SK-N-SH (cell line): ENCODE data around the gene MOGAT3. TPM values are rescaled to one million over a fixed set of nuclear protein-coding genes. Genes with fewer than 3 reads are reported as not detected.

Experiments
- CTCF ChIA-PET: fragments of 300-600, 350-600 bp; formaldehyde crosslinking; extraction: SDS; loops from one replicate; lab custom pipeline; 2021; lab: Yijun Ruan, JAX
- POLR2A ChIA-PET: fragments of 350-600 bp; sonication (Branson Sonifier 250); formaldehyde crosslinking; extraction: SDS; loops from one replicate; lab custom pipeline; 2020; ENCODE audit warnings: antibody characterized with exemption, inconsistent platforms; lab: Yijun Ruan, JAX
- DNase-seq: peaks from one replicate; pipeline ENCODE4 v3.0.0; 2012
- H2AFZ ChIP-seq: fragments of 200-600 bp; sonication (generic); 2 replicates; pipeline ENCODE4 v1.8.1; 2016; ENCODE audit warnings: antibody characterized with exemption, mild to moderate bottlenecking, low read depth
- H3F3A ChIP-seq: fragments of 200-600 bp; sonication (generic); replicated peaks from 2 replicates; pipeline ENCODE3; 2016; ENCODE audit warnings: antibody characterized with exemption, mild to moderate bottlenecking; ENCODE audit not compliant: insufficient read depth
- H3K27ac ChIP-seq, 2 experiments: fragments of 200-500 bp in 1 of 2; fragments of 200-600 bp in 1 of 2; sonication (Bioruptor generic) in 1 of 2; sonication (generic), shearing (Covaris generic) in 1 of 2; 2 replicates each; pipeline versions ENCODE4 v1.5.1 to v1.6.1; 2014 to 2016; ENCODE audit warnings: low read depth in 2 of 2, inconsistent platforms in 1 of 2, low read length in 1 of 2, mild to moderate bottlenecking in 1 of 2, mixed read lengths in 1 of 2
- H3K27me3 ChIP-seq: fragments of 200-600 bp; sonication (generic), shearing (Covaris generic); 2 replicates; pipeline ENCODE4 v1.6.1; 2016; ENCODE audit warnings: mixed run types; ENCODE audit not compliant: insufficient read depth
- H3K36me3 ChIP-seq, 2 experiments: fragments of 200-500 bp in 1 of 2; fragments of 200-600 bp in 1 of 2; sonication (Bioruptor generic) in 1 of 2; sonication (generic) in 1 of 2; replicated peaks in 1 of 2; 2 replicates each; pipeline versions ENCODE3 to v1.5.1; 2014 to 2016; ENCODE audit warnings: low read length in 1 of 2, mild to moderate bottlenecking in 1 of 2; ENCODE audit not compliant: insufficient read depth in 2 of 2, control insufficient read depth in 1 of 2
- H3K4me1 ChIP-seq, 2 experiments: fragments of 200-500 bp in 1 of 2; fragments of 200-600 bp in 1 of 2; sonication (Bioruptor generic) in 1 of 2; sonication (generic), shearing (Covaris generic) in 1 of 2; 2 replicates each; pipeline versions ENCODE4 v1.5.1 to v1.6.1; 2014 to 2016; ENCODE audit warnings: low read depth in 1 of 2, low read length in 1 of 2, mixed run types in 1 of 2; ENCODE audit not compliant: insufficient read depth in 2 of 2, control insufficient read depth in 1 of 2
- H3K4me2 ChIP-seq: fragments of 200-600 bp; sonication (generic), shearing (Covaris generic); 2 replicates; pipeline ENCODE4 v1.6.1; 2017; ENCODE audit warnings: mixed run types
- H3K4me3 ChIP-seq, 2 experiments: fragments of 200-500 bp in 1 of 2; fragments of 200-600 bp in 1 of 2; sonication (Bioruptor generic) in 1 of 2; sonication (generic), shearing (Covaris generic) in 1 of 2; 2 replicates each; pipeline versions ENCODE4 v1.5.1 to v1.8.1; 2014 to 2016; ENCODE audit warnings: low read depth in 2 of 2, inconsistent platforms in 1 of 2, low read length in 1 of 2, mild to moderate bottlenecking in 1 of 2, mixed read lengths in 1 of 2, moderate library complexity in 1 of 2
- H3K79me2 ChIP-seq: fragments of 200-600 bp; sonication (generic); 2 replicates; pipeline ENCODE4 v1.8.1; 2017; ENCODE audit warnings: mild to moderate bottlenecking; ENCODE audit not compliant: insufficient read depth
- H3K9ac ChIP-seq: fragments of 200-600 bp; sonication (generic); 2 replicates; pipeline ENCODE4 v1.6.1; 2017; ENCODE audit warnings: mixed run types
- H3K9me2 ChIP-seq: fragments of 200-600 bp; sonication (generic); 2 replicates; pipeline ENCODE4 v1.6.1; 2017; ENCODE audit warnings: mixed run types
- H3K9me3 ChIP-seq: fragments of 200-600 bp; sonication (generic); 2 replicates; pipeline ENCODE4 v1.6.1; 2017; ENCODE audit warnings: mixed run types, mild to moderate bottlenecking, moderate library complexity
- H4K20me1 ChIP-seq: fragments of 200-600 bp; sonication (generic); 2 replicates; pipeline ENCODE4 v1.6.1; 2017; ENCODE audit warnings: mild to moderate bottlenecking, mixed run types; ENCODE audit not compliant: insufficient read depth
- ELF1 ChIP-seq: IDR thresholded peaks from 2 replicates; pipeline ENCODE4 v1.4.0; 2012
- EP300 ChIP-seq, 2 experiments: IDR thresholded peaks; 2 replicates each; pipeline versions ENCODE4 v1.4.0 to v1.6.1; 2012; ENCODE audit warnings: borderline replicate concordance in 1 of 2, low read depth in 1 of 2, low read length in 1 of 2
- FOXM1 ChIP-seq: IDR thresholded peaks from 2 replicates; pipeline ENCODE4 v1.4.0; 2012; ENCODE audit warnings: low read depth, mild to moderate bottlenecking
- GABPA ChIP-seq: IDR thresholded peaks from 2 replicates; pipeline ENCODE4 v1.4.0; 2012; ENCODE audit warnings: low read depth, mild to moderate bottlenecking
- GATA2 ChIP-seq: sonication (generic); formaldehyde crosslinking; IDR thresholded peaks from 2 replicates; pipeline ENCODE4 v1.5.0; 2020; ENCODE audit warnings: mild to moderate bottlenecking, missing genetic modification reagents
- IRF3 ChIP-seq: fragments of 150-350 bp; IDR thresholded peaks from 2 replicates; pipeline ENCODE4 v1.6.1; 2016; ENCODE audit warnings: mild to moderate bottlenecking, low read depth, low read length
- MEF2A ChIP-seq: IDR thresholded peaks from 2 replicates; pipeline ENCODE4 v1.4.0; 2012; ENCODE audit warnings: low read depth, borderline replicate concordance
- NRF1 ChIP-seq: IDR thresholded peaks from 2 replicates; pipeline ENCODE4 v1.6.1; 2012; ENCODE audit warnings: low read depth, mild to moderate bottlenecking, low read length
- POLR2AphosphoS5 ChIP-seq: IDR thresholded peaks from 2 replicates; pipeline ENCODE4 v1.6.1; 2012; ENCODE audit warnings: low read depth, low read length
- REST ChIP-seq: IDR thresholded peaks from 2 replicates; pipeline ENCODE4 v1.6.1; 2012; ENCODE audit warnings: mild to moderate bottlenecking, low read depth, low read length, moderate library complexity
- RXRA ChIP-seq: IDR thresholded peaks from 2 replicates; pipeline ENCODE4 v1.4.0; 2012; ENCODE audit warnings: low read depth, mild to moderate bottlenecking, borderline replicate concordance
- SIN3A ChIP-seq: IDR thresholded peaks from 2 replicates; pipeline ENCODE4 v1.6.1; 2012; ENCODE audit warnings: low read depth, mild to moderate bottlenecking, low read length, moderate library complexity, borderline replicate concordance
- SMC3 ChIP-seq: IDR thresholded peaks from 2 replicates; pipeline ENCODE4 v1.6.1; 2012; ENCODE audit warnings: low read depth, low read length, improper control_type of control experiment
- TAF1 ChIP-seq: IDR thresholded peaks from 2 replicates; pipeline ENCODE4 v1.6.1; 2012; ENCODE audit warnings: low read depth, mild to moderate bottlenecking, low read length, moderate library complexity, borderline replicate concordance
- TCF12 ChIP-seq: IDR thresholded peaks from 2 replicates; pipeline ENCODE4 v1.4.0; 2012
- TEAD4 ChIP-seq: IDR thresholded peaks from 2 replicates; pipeline ENCODE4 v1.4.0; 2012; ENCODE audit warnings: mild to moderate bottlenecking, borderline replicate concordance; ENCODE audit not compliant: insufficient read depth
- WGBS: methylation state at CpG from one replicate; pipeline ENCODE4 v1.1.6; 2017; ENCODE audit warnings: low lambda C conversion rate; 5-methylcytosine and 5-hydroxymethylcytosine counted together
- polyA plus RNA-seq, 3 experiments: library from polyadenylated mRNA; depleted of rRNA; stranded (reverse); fragments of >200 nt; gene quantifications; 2 replicates each; pipeline ENCODE4 v1.2.3, GENCODE V29; 2012
- TF ChIP-seq, protein P1 (sequence below): fragments of 200-600 bp; sonication (generic); IDR thresholded peaks from 2 replicates; pipeline ENCODE4 v1.6.1; 2017; ENCODE audit warnings: antibody characterized with exemption, mild to moderate bottlenecking, moderate library complexity
- TF ChIP-seq, protein P2 (sequence below): IDR thresholded peaks from 2 replicates; pipeline ENCODE4 v1.4.0; 2012; ENCODE audit warnings: low read depth, borderline replicate concordance
- TF ChIP-seq, protein P3 (sequence below): fragments of 150-350 bp; IDR thresholded peaks from 2 replicates; pipeline ENCODE4 v1.6.1; 2017; ENCODE audit warnings: antibody characterized with exemption, low read length, low read depth, borderline replicate concordance
- TF ChIP-seq, protein P4 (sequence below): IDR thresholded peaks from 2 replicates; pipeline ENCODE4; 2012
- TF ChIP-seq, protein P5 (sequence below): IDR thresholded peaks from 2 replicates; pipeline ENCODE4 v1.4.0; 2012; ENCODE audit warnings: low read depth

The MOGAT3 gene
- polyA plus RNA-seq, 1 of the 3 experiments (the other 2 are of a cell fraction), result not detected

DNA sequence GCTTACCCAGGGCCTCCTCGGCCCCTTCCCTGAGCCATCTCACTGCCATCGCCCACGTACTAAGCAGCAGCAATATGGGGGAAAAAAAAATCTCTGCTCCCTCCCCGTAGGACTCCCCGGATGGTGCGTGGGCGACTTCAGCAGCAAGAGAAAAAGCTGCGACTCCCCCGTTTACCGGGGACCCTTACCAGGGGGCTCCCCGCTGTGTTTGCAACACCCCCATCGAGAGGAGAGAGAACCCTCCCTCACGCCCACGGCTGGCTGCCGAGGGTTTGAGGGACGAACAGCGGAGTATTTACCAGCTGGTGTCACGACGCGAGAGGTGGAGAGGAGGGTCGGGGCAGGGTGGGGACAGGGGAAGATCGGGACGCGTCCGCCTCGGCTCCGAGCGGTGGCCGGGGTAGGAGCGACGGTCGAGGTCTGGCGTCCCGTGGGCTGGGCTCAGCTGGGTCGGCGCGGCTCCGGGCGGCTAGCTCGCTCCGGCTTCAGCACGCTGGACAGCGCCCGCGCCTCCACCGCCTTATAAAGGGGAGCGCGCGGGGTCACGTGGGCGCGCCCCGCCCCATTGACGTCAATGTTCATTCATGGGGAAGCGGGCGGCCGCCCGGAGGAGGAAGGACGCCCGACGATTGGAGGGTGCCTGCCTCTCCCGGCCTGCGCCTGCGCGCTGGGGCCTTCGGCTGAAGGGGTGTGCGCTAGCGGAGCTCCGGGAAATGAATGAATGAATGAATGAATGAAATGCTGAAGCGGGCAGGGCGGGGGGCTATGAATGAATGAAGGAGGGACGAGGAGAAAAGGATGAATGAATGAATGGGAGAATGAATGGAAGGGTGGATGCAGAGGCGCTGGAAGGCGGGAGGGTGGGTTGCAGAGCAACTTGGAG is 35.5 kb downstream of the MOGAT3 start, which contains the start of gene VGF:
Gene VGF, minus strand, starts transcription at position 495 of the 883 bp plus-strand sequence. CDS start 726 bp downstream, outside the sequence.
- H2AFZ ChIP-seq, result peak within 1 kb of the TSS; percentile 20; the same call in 1 of the 2 replicates
- POLR2A ChIA-PET, result interaction anchor here (0.6 to 3.0 kb wide), 25 partner anchors 9 to 1230 kb away, joined by 3 to 43 read pairs (median 6); partner anchors contain the start of genes ACTL6B, AP1S1, FIS1 and NAT16
- no peaks in the 10 kb centered on the region for H3K27me3 ChIP-seq
- no peaks in the 10 kb centered on the region for H3K9me2 ChIP-seq
- peaks cover 19% of the 10 kb centered on the region for H4K20me1 ChIP-seq
- no peak within 1 kb of the TSS for H3K9ac ChIP-seq
- H3K36me3 ChIP-seq, result peaks cover 7 to 9% of the 10 kb centered on the region in 2 experiments
- peaks cover 36 to 66% of the 10 kb centered on the region in 2 experiments for H3K4me1 ChIP-seq
- WGBS, result 2% methylated on average over 71 of the region's 74 CpGs
- peak within 1 kb of the TSS; percentile 56 to 61 for H3K4me3 ChIP-seq
- peaks cover 44% of the 10 kb centered on the region for H3F3A ChIP-seq
- H3K27ac ChIP-seq, result peak within 1 kb of the TSS in 1 of 2 experiments; percentile 94; a peak in 3 of 4 replicates
- peak within 1 kb of the TSS; percentile 98 for H3K4me2 ChIP-seq
- CTCF ChIA-PET, result interaction anchor here (0.7 to 3.8 kb wide), 13 partner anchors 9 to 271 kb away, joined by 3 to 21 read pairs (median 5); partner anchors contain the start of genes FIS1 and NAT16
- no peaks in the 10 kb centered on the region for H3K9me3 ChIP-seq
- H3K79me2 ChIP-seq, result no peaks in the 10 kb centered on the region
- DNase-seq, result peak; percentile 97
- no peak for TF ChIP-seq IRF3
- TF ChIP-seq, protein P1, sequence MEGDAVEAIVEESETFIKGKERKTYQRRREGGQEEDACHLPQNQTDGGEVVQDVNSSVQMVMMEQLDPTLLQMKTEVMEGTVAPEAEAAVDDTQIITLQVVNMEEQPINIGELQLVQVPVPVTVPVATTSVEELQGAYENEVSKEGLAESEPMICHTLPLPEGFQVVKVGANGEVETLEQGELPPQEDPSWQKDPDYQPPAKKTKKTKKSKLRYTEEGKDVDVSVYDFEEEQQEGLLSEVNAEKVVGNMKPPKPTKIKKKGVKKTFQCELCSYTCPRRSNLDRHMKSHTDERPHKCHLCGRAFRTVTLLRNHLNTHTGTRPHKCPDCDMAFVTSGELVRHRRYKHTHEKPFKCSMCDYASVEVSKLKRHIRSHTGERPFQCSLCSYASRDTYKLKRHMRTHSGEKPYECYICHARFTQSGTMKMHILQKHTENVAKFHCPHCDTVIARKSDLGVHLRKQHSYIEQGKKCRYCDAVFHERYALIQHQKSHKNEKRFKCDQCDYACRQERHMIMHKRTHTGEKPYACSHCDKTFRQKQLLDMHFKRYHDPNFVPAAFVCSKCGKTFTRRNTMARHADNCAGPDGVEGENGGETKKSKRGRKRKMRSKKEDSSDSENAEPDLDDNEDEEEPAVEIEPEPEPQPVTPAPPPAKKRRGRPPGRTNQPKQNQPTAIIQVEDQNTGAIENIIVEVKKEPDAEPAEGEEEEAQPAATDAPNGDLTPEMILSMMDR, result no peak
- peak in 1 of 2 experiments; percentile 12; a peak in 1 of 4 replicates for TF ChIP-seq EP300 (IDR thresholded peaks at IDR 0.05; ENCODE audit: borderline replicate concordance in 1 of 2, low read depth in 1 of 2, low read length in 1 of 2)
- TF ChIP-seq REST, result peak; percentile 100
- TF ChIP-seq ELF1, result peak; percentile 72
- TF ChIP-seq POLR2AphosphoS5, result peak; percentile 91
- peak; percentile 97 for TF ChIP-seq NRF1
- TF ChIP-seq, protein P2, sequence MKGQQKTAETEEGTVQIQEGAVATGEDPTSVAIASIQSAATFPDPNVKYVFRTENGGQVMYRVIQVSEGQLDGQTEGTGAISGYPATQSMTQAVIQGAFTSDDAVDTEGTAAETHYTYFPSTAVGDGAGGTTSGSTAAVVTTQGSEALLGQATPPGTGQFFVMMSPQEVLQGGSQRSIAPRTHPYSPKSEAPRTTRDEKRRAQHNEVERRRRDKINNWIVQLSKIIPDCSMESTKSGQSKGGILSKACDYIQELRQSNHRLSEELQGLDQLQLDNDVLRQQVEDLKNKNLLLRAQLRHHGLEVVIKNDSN, result peak; percentile 99
- peak; percentile 77 for TF ChIP-seq TAF1
- TF ChIP-seq, protein P3, sequence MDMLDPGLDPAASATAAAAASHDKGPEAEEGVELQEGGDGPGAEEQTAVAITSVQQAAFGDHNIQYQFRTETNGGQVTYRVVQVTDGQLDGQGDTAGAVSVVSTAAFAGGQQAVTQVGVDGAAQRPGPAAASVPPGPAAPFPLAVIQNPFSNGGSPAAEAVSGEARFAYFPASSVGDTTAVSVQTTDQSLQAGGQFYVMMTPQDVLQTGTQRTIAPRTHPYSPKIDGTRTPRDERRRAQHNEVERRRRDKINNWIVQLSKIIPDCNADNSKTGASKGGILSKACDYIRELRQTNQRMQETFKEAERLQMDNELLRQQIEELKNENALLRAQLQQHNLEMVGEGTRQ, result peak; percentile 95
- TF ChIP-seq FOXM1, result no peak
- TF ChIP-seq RXRA, result no peak
- TF ChIP-seq SIN3A, result peak; percentile 99; the same call in 1 of the 2 replicates
- TF ChIP-seq, protein P4, sequence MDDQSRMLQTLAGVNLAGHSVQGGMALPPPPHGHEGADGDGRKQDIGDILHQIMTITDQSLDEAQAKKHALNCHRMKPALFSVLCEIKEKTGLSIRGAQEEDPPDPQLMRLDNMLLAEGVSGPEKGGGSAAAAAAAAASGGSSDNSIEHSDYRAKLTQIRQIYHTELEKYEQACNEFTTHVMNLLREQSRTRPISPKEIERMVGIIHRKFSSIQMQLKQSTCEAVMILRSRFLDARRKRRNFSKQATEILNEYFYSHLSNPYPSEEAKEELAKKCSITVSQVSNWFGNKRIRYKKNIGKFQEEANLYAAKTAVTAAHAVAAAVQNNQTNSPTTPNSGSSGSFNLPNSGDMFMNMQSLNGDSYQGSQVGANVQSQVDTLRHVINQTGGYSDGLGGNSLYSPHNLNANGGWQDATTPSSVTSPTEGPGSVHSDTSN, result peak; percentile 67
- TF ChIP-seq MEF2A, result no peak
- TF ChIP-seq GATA2 (CRISPR knock-in tag), result no peak
- TF ChIP-seq GABPA, result no peak
- TF ChIP-seq, protein P5, sequence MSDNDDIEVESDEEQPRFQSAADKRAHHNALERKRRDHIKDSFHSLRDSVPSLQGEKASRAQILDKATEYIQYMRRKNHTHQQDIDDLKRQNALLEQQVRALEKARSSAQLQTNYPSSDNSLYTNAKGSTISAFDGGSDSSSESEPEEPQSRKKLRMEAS, result peak; percentile 86
- peak; percentile 26; the same call in 1 of the 2 replicates for TF ChIP-seq TEAD4
- no peak for TF ChIP-seq TCF12
- TF ChIP-seq SMC3, result no peak
